ENCODE measurements around the gene CYB5R3.
A peak's percentile ranks its signal among the peaks of the same experiment; 100 is the strongest.
"Not testable (repeated sequence)": the region's sequence is repeated elsewhere in the genome, so short reads cannot be mapped to it uniquely, and the experiment has no call there.

Gene CYB5R3

GRCh38 chr22:42623301-42623751 lies 25.9 kb downstream of the CYB5R3 start:
- no peak for DNase-seq (ENCODE audit: low spot score)

GRCh38 chr22:42622061-42622710 lies 27.0 kb downstream of the CYB5R3 start:
- DNase-seq (ENCODE audit: low spot score), result no peak

GRCh38 chr22:42621505-42622002 lies 27.6 kb downstream of the CYB5R3 start:
- DNase-seq (ENCODE audit: low spot score), result peak; percentile 98

- DNase-seq (ENCODE audit: low spot score), result no peak
These were observed 29.1 kb downstream of the CYB5R3 start for GRCh38 chr22:42620084-42620483.

GRCh38 chr22:42619261-42620063 lies 29.7 kb downstream of the CYB5R3 start:
- no peak for DNase-seq (ENCODE audit: low spot score)

GRCh38 chr22:42617155-42617983 lies 31.8 kb downstream of the CYB5R3 start:
- no peak for DNase-seq (ENCODE audit: low spot score)

- DNase-seq (ENCODE audit: low spot score), result peak; percentile 42
These were observed 33.4 kb downstream of the CYB5R3 start for GRCh38 chr22:42615860-42616175.

GRCh38 chr22:42615092-42615859 lies 33.9 kb downstream of the CYB5R3 start:
- peak; percentile 88 for DNase-seq (ENCODE audit: low spot score)

GRCh38 chr22:42614312-42615091 lies 34.7 kb downstream of the CYB5R3 start, which contains the start of gene POLDIP3:
TSS of gene POLDIP3 (minus strand) at chr22:42614883. CDS start at chr22:42614857, 26 bp downstream.
- peak; percentile 93 for DNase-seq (ENCODE audit: low spot score)

GRCh38 chr22:42613872-42614301 lies 35.3 kb downstream of the CYB5R3 start:
- no peak for DNase-seq (ENCODE audit: low spot score)

- no peak for DNase-seq (ENCODE audit: low spot score)
These were observed 36.9 kb downstream of the CYB5R3 start for GRCh38 chr22:42612336-42612735.

GRCh38 chr22:42611051-42611450 lies 38.1 kb downstream of the CYB5R3 start:
- DNase-seq (ENCODE audit: low spot score), result no peak

- no peak for DNase-seq (ENCODE audit: low spot score)
These were observed 39.0 kb downstream of the CYB5R3 start for GRCh38 chr22:42610186-42610585.

- DNase-seq (ENCODE audit: low spot score), result no peak
These were observed 40.3 kb downstream of the CYB5R3 start for GRCh38 chr22:42608823-42609361.

- no peak for DNase-seq (ENCODE audit: low spot score)
These were observed 40.9 kb downstream of the CYB5R3 start for GRCh38 chr22:42608136-42608822.

- not testable (repeated sequence) for DNase-seq (ENCODE audit: low spot score)
These were observed 41.6 kb downstream of the CYB5R3 start for GRCh38 chr22:42607641-42608040.

- no peak for DNase-seq (ENCODE audit: low spot score)
These were observed 44.8 kb downstream of the CYB5R3 start for GRCh38 chr22:42604403-42604802.

- DNase-seq (ENCODE audit: low spot score), result no peak
These were observed 45.8 kb downstream of the CYB5R3 start for GRCh38 chr22:42603427-42603826.

GRCh38 chr22:42602470-42602869 lies 46.7 kb downstream of the CYB5R3 start:
- DNase-seq (ENCODE audit: low spot score), result no peak
